ENCODE results near the gene RTKN2.

Gene RTKN2

DNA sequence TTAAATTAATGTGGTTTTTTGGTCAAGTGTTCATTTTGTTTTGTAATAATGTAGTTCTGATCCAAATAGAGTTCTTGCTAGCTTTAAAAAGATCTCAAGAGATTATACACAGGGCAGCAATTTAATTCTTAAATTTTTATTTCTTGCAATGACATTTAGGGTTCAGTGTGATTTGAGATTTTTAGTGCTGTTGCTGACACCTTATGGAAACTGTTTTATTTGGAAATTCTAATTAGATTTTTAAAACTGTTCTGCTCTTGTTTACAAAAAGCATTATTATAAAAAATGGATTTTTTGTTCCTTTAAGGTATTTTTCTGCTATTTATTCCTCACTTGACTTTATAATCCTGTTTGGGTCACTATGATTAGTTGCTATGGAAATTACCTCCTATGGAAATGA, 72.1 kb downstream of the RTKN2 start:
- no peak for TF ChIP-seq CTCF (conservative IDR thresholded peaks at IDR 0.05; ENCODE audit: low read length)
- no peak for DNase-seq (ENCODE audit: low read depth)
- no peak overlapping the region for H3K4me3 ChIP-seq (ENCODE audit: low read length)

DNA sequence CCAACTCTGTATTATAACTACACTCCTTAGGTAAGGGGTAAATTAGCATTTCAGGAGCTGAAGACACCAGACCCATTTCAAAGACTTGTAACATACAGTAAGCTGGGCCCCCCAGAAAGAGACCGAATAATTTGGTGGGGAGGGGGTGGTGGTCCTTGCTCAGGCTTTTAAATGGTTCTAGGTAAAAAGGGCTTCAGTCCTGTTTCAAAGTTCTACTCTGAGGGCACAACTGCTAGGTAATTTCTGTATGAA, 73.0 kb downstream of the RTKN2 start:
- no peak for DNase-seq (ENCODE audit: low read depth)
- no peak for TF ChIP-seq CTCF (conservative IDR thresholded peaks at IDR 0.05; ENCODE audit: low read length)
- H3K4me3 ChIP-seq (ENCODE audit: low read length) = no peak overlapping the region

- TF ChIP-seq CTCF (conservative IDR thresholded peaks at IDR 0.05; ENCODE audit: low read length) = no peak
- H3K4me3 ChIP-seq (ENCODE audit: low read length) = no peak overlapping the region
- no peak for DNase-seq (ENCODE audit: low read depth)
Observed at GRCh38 chr10:62194924-62195674, 73.5 kb downstream of the RTKN2 start.

DNA sequence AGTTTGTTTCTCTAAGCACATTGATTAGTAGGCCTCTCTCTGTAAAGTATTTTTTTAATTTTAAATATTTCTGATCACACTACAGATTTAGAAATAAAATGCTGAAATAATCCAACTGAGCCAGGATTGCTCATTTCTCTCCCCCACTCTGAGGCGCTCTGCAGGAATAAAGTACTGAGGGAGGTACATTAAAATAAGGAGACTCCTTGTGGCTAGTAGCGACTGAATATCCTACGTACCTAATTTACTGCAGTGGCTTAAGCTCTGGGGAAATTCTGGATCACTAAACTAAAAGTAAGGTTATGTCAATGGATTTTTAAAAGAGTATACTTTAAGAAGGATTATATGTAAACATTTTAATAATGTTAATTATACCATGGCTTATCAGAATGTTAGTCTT, 75.2 kb downstream of the RTKN2 start:
- no peak for DNase-seq (ENCODE audit: low read depth)
- TF ChIP-seq CTCF (conservative IDR thresholded peaks at IDR 0.05; ENCODE audit: low read length) = no peak
- no peak overlapping the region for H3K4me3 ChIP-seq (ENCODE audit: low read length)

GRCh38 chr10:62189131-62189530, 79.5 kb downstream of the RTKN2 start:
- no peak for DNase-seq (ENCODE audit: low read depth)
- no peak overlapping the region for H3K4me3 ChIP-seq (ENCODE audit: low read length)
- no peak for TF ChIP-seq CTCF (conservative IDR thresholded peaks at IDR 0.05; ENCODE audit: low read length)

DNA sequence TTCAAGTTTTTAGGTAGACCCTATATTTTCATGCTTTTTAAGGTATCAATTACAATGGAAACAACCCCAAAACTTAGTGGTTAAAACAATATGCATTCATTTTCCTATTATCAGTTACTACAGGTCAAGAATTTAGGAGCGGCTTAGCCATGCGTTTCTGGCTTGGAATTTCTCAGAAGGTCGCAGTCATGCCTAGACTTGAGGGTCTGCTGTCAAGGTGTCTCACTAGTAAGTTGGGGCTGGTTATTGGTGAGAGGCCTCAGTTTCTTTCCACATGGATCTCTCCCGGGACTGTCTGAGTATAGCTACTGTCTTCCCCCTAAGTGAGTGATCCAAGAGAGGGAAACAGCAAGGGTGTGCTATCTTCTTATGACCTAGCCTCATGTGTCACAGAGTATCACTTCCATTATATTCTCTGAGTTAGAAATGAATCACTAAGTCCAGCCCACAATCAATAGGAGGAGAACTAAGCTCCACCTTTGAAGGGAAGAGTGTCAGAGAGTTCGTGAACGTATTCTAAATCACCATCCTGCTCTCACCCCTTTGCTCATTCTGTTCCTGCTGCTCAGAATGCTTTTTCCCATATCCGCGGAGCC, 80.5 kb downstream of the RTKN2 start:
- DNase-seq (ENCODE audit: low read depth) = no peak
- H3K4me3 ChIP-seq (ENCODE audit: low read length) = no peak overlapping the region
- no peak for TF ChIP-seq CTCF (conservative IDR thresholded peaks at IDR 0.05; ENCODE audit: low read length)

DNA sequence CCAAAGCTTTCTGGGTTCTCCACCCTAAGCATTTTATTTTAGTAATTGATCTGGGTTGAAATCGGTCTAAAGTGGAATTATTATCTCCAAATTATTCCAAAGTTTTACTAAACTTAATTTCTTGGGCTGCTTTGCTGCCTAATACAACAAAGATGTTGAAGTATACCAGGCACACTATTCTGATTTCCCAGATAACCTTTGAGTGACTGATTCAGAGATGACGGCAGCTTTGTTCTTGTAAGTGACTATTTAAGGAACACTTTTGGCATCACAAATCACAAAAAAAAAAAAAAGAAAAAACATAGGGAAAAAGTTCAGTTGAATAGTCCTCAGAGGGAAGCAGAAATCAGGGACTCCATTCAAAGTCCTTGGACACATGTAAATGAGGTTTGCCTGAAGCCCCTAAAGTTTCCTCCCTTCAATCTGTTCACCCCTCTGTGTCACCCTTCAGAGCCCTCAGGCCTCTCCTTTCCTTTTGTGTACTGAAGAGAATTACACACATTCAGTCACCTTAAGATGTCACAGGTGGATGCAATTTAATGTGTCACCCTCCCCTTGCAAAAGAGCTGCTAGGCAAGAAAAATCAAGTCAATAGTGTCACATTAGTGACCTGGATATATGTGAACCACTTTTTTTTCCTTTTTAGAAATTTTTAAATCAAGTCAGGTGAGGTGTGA, 81.5 kb downstream of the RTKN2 start:
- TF ChIP-seq CTCF (conservative IDR thresholded peaks at IDR 0.05; ENCODE audit: low read length) = no peak
- no peak overlapping the region for H3K4me3 ChIP-seq (ENCODE audit: low read length)
- DNase-seq (ENCODE audit: low read depth) = no peak
